Osteoblast (primary cell): ENCODE data around the gene POU2AF3. TPM values are rescaled to one million over a fixed set of nuclear protein-coding genes. Genes with fewer than 3 reads are reported as not detected.
"Not testable (repeated sequence)": the region's sequence is repeated elsewhere in the genome, so short reads cannot be mapped to it uniquely, and the experiment has no call there.

ENCODE experiments used
- DNase-seq: peaks from one replicate; pipeline ENCODE4 v3.0.0; 2011; ENCODE audit warnings: low spot score, mixed read lengths; ENCODE audit not compliant: insufficient read length; ENCODE audit errors: missing footprints
- H2AFZ ChIP-seq: 2 replicates; pipeline ENCODE4 v1.6.0; 2011; ENCODE audit warnings: mild to moderate bottlenecking, low read length
- H3K27ac ChIP-seq: 2 replicates; pipeline ENCODE4 v1.5.1; 2011; ENCODE audit warnings: mild to moderate bottlenecking, low read depth, low read length, moderate library complexity
- H3K27me3 ChIP-seq: 2 replicates; pipeline ENCODE4 v1.6.0; 2012; ENCODE audit warnings: mild to moderate bottlenecking, control low read depth, inconsistent platforms, low read length, moderate library complexity; ENCODE audit not compliant: insufficient read depth
- H3K36me3 ChIP-seq: 2 replicates; pipeline ENCODE4 v1.5.1; 2011; ENCODE audit warnings: mild to moderate bottlenecking, low read length, control low read depth, moderate library complexity; ENCODE audit not compliant: insufficient read depth
- H3K4me1 ChIP-seq: 2 replicates; pipeline ENCODE4 v1.5.1; 2011; ENCODE audit warnings: mild to moderate bottlenecking, low read length, control low read depth, moderate library complexity; ENCODE audit not compliant: insufficient read depth
- H3K4me2 ChIP-seq: 2 replicates; pipeline ENCODE4 v1.6.0; 2011; ENCODE audit warnings: mild to moderate bottlenecking, low read length; ENCODE audit not compliant: insufficient read depth
- H3K4me3 ChIP-seq: fragments of 200-600 bp; sonication (generic); 3 replicates; pipeline ENCODE4 v1.5.1; 2012; ENCODE audit warnings: mild to moderate bottlenecking, low read length, inconsistent platforms; ENCODE audit not compliant: insufficient read depth
- H3K79me2 ChIP-seq: 2 replicates; pipeline ENCODE4 v1.6.0; 2012; ENCODE audit warnings: mild to moderate bottlenecking, low read length, control low read depth, inconsistent platforms; ENCODE audit not compliant: insufficient read depth
- H3K9me3 ChIP-seq: 2 replicates; pipeline ENCODE4 v1.5.1; 2011; ENCODE audit warnings: low read depth, low read length, control low read depth
- H4K20me1 ChIP-seq: 2 replicates; pipeline ENCODE4 v1.6.0; 2012; ENCODE audit warnings: mild to moderate bottlenecking, low read length, control low read depth; ENCODE audit not compliant: insufficient read depth
- total RNA-seq: library from RNA; depleted of rRNA; stranded (reverse); fragments of >200 nt; gene quantifications from 2 replicates; pipeline ENCODE4 v1.2.3, GENCODE V29; 2012
- TF ChIP-seq, protein P1 (sequence below): IDR thresholded peaks from 2 replicates; pipeline ENCODE4 v1.5.1; 2011; ENCODE audit warnings: mild to moderate bottlenecking, low read depth, low read length, moderate library complexity; ENCODE audit errors: extremely low read depth

The POU2AF3 gene
- total RNA-seq, 1 donor: 0.36 TPM

DNA sequence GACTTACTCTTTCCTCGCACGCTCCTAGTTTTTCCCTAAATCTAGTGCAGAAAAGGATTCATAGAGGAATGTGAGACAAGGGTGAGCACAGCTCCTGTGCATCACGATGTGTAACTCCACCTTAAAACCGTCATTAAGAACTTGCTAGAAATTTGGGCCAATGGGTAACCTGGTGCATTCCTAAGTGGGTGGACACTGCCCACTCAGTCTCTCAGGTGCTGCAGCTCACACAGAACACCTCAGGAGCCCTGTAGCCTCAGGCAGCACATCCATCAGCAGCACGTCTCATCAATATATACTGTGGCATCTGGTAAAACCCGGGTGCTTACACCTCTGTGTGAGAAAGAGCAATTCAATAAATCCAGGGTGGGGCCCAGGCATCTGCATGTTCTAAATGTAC, 12.4 kb downstream of the POU2AF3 start:
- H3K9me3 ChIP-seq: no peaks in the 10 kb centered on the region
- H3K4me2 ChIP-seq: no peak overlapping the region
- H3K79me2 ChIP-seq: no peaks in the 10 kb centered on the region
- no peaks in the 10 kb centered on the region for H3K36me3 ChIP-seq
- no peaks in the 10 kb centered on the region for H4K20me1 ChIP-seq
- TF ChIP-seq, protein P1, sequence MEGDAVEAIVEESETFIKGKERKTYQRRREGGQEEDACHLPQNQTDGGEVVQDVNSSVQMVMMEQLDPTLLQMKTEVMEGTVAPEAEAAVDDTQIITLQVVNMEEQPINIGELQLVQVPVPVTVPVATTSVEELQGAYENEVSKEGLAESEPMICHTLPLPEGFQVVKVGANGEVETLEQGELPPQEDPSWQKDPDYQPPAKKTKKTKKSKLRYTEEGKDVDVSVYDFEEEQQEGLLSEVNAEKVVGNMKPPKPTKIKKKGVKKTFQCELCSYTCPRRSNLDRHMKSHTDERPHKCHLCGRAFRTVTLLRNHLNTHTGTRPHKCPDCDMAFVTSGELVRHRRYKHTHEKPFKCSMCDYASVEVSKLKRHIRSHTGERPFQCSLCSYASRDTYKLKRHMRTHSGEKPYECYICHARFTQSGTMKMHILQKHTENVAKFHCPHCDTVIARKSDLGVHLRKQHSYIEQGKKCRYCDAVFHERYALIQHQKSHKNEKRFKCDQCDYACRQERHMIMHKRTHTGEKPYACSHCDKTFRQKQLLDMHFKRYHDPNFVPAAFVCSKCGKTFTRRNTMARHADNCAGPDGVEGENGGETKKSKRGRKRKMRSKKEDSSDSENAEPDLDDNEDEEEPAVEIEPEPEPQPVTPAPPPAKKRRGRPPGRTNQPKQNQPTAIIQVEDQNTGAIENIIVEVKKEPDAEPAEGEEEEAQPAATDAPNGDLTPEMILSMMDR: no peak
- no peak for DNase-seq
- H3K27ac ChIP-seq: no peak overlapping the region
- H3K4me1 ChIP-seq: no peaks in the 10 kb centered on the region
- H3K27me3 ChIP-seq: peaks cover 31% of the 10 kb centered on the region
- no peak overlapping the region for H2AFZ ChIP-seq
- no peak overlapping the region for H3K4me3 ChIP-seq

DNA sequence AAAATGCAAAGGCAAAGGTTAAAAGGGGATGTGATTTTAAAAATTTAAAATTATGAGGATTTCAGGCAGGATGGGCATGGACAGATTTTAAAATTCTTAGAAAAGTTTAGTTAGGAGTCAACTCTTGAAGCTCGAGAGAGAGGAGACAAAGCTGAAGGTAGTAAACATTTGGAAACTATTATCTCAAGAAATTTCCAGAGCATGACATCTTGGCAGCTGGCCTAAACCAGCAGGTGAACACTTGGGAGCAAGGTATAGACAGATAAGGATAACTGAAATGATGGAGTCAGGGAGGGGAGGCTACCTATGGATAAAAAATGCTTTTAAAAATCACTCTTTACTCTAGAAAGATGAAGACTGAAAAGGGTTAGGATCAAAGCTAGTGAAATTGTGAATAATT, 13.7 kb downstream of the POU2AF3 start:
- Histone ChIP-seq H3K9me3 (no peaks in the 10 kb centered on the region), H4K20me1 (no peaks in the 10 kb centered on the region), H3K4me3 (no peak overlapping the region), H3K4me1 (no peaks in the 10 kb centered on the region), H3K27ac (no peak overlapping the region), H3K79me2 (no peaks in the 10 kb centered on the region), H2AFZ (no peak overlapping the region), H3K4me2 (no peak overlapping the region), H3K36me3 (no peaks in the 10 kb centered on the region), H3K27me3 (peaks cover 21% of the 10 kb centered on the region)
- TF ChIP-seq, protein P1: no peak
- DNase-seq: no peak

DNA sequence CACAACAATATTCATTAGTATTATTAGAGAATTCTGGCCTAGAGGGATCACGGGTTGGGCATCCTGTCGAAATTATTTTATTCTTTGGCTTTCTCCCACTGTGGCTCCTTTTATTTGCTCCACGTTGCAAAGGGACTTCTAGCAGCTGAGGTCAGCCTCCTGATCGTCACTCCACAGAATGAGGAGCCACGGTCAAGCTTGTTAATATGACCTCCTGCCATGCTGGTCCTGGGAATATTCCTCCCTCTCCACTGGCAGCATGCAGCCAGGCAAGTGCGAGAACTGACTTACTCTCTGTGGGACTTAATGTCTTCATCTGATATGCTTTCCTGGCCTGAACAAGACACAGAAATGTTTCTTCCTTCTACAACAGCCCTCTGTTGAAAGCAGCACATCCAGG, 20.9 kb downstream of the POU2AF3 start:
- peaks cover 20% of the 10 kb centered on the region for H3K27me3 ChIP-seq
- no peaks in the 10 kb centered on the region for H3K36me3 ChIP-seq
- H3K9me3 ChIP-seq: no peaks in the 10 kb centered on the region
- H3K27ac ChIP-seq: no peak overlapping the region
- DNase-seq: no peak
- peaks cover 4% of the 10 kb centered on the region for H3K4me1 ChIP-seq
- no peaks in the 10 kb centered on the region for H3K79me2 ChIP-seq
- TF ChIP-seq, protein P1: no peak
- no peak overlapping the region for H3K4me3 ChIP-seq
- H3K4me2 ChIP-seq: no peak overlapping the region
- H2AFZ ChIP-seq: no peak overlapping the region
- no peaks in the 10 kb centered on the region for H4K20me1 ChIP-seq

DNA sequence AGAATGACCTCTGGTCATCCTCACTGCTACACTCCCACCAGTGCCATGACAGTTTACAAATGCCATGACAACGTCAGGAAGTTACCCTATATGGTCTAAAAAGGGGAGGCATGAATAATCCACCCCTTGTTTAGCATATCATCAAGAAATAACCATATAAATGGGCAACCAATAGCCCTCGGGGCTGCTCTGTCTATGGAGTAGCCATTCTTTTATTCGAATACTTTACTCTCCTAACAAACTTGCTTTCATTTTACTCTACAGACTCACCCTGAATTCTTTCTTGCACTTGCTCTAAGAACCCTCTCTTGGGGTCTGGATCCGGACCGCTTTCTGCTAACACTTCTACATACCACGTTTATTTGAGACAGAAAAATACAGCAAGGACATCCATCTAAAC, 21.9 kb downstream of the POU2AF3 start:
- not testable (repeated sequence) for H3K4me3 ChIP-seq, H3K9me3 ChIP-seq, H3K79me2 ChIP-seq, H3K27ac ChIP-seq, H3K36me3 ChIP-seq, H2AFZ ChIP-seq, DNase-seq, H4K20me1 ChIP-seq, H3K4me2 ChIP-seq
- H3K27me3 ChIP-seq: peaks cover 20% of the 10 kb centered on the region
- H3K4me1 ChIP-seq: peaks cover 10% of the 10 kb centered on the region
